SKM-1 (cell line): ENCODE measurements around the gene MED9.

Source experiments
- DNase-seq: peaks from one replicate; lab custom pipeline; 2025; ENCODE audit not compliant: unreplicated experiment; lab: John Stamatoyannopoulos, UW

The MED9 gene

GRCh38 chr17:17503566-17504130 lies 26.8 kb downstream of the MED9 start:
- DNase-seq = no peak

DNA sequence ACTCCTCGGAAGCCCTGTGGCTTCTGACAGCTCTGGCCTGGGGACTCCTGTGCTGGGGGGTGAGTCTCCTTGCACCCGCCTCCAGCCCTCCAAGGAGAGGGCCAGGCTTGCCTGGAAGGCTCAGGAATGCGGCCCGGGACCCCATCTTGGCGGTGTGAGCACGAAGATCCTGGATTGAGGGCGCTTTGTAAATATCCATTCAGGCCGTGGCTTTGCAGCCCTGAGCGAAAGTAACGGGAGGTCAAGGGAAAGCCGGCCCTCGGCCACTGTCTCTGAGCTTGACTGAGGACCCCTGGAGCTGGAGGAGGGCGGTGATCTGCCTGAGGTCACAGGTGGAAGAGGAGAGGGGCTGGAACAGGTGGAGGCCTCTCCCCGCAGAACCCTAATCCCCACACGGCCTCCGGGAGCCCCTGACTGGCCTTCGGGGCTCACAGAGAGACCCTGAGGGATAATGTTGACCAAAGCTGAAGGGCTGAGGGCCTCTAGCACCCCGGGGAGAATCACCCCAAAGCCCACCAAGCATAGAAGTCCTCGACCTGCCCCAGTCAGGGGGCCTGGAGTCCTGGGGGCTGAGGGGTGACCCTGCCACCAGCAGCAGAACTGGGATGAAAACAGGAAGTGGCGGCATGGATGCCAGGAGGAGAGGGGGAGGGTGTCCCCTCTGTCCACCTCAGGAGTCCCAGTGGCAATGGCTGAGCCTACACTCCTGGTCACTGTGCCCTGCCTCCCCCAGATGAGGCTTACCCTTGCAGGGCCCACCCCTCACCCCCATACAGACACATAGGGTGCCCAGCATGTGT lies 27.7 kb downstream of the MED9 start:
- no peak for DNase-seq

GRCh38 chr17:17505151-17505550 lies 28.4 kb downstream of the MED9 start:
- DNase-seq = no peak

DNA sequence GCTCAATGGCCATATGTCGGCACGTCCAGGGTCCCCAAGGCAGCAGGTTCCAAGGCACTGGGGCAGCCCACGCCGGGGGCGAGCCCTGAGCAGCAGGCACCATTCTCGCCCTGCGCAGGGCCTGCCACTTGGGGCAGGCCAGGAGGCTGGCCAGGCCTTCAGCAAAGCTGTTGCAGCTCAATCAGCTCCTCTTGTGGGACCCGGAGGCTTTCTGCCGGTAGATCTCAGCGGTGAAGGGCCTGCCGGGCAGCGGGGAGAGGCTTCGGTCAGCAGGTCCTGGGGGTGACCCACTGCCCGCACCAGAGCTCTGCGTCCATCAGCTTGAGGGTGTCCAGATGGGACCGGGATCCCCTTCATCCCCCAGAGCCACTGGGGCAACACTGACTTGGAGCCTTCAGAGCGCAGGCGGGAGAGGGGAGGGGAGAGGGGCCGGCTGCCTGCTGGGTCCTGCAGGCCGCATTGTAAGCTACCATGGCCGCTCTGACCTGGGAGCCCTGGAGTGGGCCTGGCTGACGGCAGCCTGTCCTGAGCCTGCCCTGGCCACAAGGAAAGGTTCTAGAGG lies 28.9 kb downstream of the MED9 start:
- no peak for DNase-seq

DNA sequence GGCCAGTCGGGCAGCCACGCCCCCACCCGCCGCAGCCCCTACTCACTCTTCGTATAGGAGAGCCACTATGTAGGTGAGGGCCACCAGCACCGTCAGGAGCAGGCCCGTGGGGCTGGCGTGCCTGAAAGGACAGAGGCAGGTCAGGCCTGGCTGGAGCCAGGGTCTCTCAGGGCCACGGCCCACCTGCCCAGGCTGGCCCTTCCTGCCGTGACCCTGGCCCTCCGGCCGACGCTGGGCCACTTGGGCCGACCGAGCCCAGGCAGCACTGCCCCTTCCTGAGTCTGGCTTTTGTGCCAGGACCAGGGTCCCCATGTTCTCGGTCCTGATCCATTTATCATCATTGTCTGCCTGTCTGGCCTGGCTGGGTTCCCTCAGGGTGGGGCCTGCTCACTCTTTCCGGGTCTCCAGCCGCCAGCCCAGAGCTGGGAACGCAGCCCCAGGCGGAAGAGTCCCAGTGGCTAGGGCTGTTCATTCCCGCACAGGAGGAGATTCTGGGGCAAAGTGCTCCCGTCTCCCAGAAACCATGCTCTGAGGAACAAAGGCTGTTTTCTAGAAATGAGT lies 29.5 kb downstream of the MED9 start:
- DNase-seq = no peak

DNA sequence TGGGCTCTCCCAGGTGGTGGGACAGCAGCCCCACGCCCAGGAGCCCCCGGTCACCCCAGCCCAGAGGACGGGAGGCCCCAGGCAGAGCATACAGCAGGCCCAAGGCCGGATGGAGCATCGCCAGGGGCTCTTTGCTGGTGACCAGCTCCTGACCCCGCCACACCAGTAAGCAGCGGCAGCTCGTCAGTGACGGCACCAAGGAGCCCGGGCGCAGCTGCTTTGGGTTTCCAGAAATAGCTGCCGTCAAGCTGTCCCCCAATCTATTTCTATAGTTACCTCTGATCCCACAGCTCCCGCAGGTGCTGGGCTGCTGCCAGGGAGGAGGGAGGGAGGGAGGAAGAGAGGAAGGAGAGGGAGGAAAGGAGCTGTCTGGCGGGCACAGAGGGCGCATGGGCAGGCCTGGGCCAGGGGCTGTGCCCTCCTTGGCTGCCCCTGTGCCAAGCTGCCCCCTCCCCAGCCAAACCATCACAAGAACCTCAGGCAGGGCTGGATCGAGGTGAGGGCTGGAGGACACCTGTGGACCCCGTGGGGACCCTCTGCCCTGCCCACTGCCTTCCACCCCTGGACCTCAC lies 30.2 kb downstream of the MED9 start:
- no peak for DNase-seq

DNA sequence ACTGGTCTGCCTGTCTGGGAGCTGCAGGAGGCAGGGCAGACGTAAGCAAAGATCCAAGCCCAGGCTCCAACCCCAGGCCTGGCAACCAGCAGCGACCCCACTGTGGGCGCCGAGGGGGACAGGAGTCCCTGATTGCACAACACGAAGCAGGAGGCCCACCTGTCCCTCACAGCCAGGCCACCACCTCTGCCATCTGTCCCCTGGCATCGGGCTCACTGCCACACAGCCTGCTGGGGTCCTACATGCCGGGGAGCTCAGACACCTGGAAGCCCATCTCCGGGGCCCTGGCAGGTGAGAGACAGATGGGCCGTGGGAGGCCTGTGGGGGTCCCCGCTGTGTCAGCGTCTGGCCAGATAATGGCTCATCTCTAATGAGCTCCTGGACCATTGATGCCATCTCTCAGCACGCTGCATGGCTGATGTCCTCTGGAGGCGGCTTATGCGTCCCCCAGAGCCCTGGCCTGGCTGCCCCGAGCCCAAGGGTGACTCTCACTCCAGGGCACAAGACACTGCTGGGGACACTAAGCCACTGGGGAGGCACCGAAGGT lies 30.7 kb downstream of the MED9 start:
- no peak for DNase-seq

- no peak for DNase-seq
Observed at GRCh38 chr17:17508019-17508535, 31.3 kb downstream of the MED9 start.

DNA sequence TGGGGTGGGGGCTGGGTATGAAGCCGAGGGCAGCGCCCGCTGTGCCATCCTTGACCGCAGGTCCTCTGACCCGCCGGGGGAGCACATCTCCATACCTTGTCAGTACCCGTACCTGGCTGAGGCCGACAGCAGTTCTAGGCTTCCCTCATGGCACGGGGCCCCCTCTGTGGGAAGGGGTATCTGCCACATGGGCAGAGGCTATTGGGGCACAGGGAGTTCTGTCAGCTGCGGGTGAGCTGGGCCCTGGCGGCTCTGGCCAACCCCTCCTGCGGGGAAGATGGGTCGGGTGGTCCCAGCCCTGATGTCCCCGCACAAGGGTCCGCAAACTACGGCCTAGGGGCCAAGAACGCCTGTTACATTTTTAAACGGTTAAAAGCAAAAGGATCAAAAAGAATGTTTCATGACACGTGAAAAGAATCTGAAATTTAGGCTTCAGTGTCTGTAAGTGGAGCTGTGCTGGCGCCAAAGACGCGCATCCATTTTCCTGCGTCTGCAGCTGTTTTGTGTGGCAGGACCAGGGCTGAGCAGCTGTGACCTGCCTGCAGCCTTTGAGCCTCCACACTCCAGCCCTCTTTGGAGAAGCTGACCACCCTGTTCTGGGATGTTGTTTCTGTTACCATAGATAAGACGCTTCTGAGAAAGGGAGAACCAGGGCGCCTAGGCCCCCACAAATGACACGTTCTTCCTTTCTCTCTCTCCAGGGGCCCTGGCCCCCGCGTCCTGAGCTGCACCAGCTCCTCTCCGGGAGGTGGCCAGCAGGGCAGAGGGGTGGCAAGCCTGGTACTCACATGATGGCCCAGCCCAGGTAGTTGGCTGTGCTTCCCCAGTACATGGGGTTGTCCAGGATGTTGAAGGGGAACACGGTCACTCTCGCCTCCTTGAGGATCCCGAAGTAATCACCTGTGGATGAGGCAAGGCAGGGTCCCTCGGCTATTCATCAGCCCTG lies 32.1 kb downstream of the MED9 start:
- DNase-seq = no peak

GRCh38 chr17:17509601-17510425 lies 33.0 kb downstream of the MED9 start:
- no peak for DNase-seq

DNA sequence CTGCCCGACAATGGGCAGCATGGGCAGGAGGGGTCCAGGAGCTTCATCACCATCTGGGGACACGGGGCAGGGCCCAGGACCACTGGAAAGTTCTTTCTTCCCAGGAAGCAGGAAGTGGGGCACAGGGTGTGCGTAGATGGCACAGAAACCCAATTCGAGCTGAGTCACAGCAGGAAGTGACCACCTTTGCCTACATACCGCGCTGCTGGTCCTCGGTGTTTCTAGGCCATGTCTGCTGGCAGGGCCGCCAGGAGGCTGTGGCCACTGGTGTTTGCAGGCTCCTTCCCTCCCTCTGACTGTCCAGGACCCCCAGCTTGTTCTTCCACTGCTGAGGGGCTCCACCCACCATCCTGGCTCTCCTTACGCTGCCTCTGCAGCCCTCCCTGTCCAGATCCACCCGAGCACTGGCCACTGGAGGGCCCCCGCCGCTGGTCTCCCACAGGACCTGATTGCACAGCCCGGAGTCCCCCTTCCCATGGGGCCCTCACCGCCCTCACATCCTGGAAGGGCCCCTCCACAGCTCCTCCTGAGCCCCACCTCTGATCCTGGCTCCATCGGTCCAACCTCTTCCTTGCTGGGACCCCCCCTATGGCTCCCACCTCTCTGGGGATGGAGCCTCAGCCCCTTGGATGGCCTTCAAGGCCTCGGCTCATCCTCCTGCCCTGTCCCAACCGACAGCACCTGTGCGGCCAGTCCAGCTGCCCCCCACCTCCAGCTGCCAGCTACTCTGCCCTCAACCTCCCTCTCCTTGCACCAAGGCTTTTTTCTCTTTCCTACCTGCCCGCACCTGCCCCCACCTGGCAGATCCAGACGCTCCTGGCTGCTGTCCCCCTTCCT lies 33.9 kb downstream of the MED9 start:
- no peak for DNase-seq

DNA sequence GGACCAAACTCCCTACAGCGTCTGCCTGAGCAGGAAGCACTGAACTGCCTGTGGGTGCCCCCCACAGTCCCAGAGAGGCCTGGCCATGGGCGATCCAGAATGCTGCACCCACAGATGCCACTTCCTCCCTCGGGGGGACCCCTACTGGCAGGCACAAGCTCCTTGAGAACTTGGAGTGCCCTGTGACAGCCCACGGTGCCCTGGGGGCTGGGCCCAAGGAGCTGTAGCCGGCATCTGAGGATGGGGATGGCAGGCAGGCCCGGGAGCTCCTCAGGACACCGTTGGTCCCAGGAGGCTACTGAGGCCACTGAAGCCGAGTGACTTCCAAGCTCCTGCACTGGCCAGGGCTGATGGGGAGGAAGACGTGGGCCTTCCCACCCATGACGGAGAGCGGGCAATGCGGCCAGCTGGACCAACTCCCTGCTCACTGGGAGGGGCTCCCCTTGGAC lies 34.5 kb downstream of the MED9 start:
- no peak for DNase-seq

DNA sequence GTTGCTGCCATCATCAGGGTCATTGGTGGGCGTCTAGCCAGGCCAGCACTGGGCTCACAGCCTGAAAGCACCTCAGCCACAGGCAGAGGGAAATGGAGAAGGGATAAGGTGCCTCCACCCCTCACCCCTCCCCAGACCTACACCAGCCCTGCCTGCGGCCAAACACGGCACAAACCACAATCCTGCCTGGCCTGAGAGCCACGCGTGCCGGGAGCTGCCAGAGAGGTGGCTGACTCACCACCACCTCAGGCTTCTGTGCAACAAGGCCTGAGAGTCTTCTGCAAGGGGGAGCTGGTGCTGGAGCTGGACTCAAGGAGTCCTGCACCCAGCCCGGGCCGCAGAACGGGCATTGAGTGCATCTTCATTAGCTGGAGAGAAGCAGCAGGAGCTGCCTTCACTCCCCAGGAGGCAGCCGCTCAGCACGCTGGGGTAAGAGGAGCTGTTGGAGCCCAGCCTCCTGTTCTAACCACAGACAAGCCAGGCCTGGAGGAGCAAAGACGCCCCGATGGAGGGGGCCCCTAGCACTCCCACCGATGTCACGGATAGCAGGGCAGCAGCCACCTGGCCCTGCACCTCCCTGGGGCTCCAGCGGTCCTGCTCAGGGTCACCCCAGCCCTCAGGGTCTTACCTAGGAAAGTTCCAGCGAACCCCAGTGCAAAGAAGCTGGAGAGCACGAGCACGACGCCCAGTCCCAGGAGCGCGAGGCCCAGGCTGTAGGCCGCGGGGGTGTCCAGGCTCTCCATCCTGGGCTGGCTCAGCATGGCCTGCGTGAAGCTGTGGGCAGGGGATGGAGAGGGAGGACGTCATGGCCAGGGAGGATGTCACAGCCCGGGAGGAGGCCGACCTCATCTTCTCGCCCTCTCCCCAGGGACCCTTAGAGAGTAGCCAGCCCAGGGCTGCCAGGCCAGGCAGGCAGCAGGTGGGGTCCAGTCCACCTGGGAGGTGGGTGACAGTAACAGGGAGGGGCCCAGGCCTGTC lies 35.4 kb downstream of the MED9 start:
- no peak for DNase-seq

- DNase-seq = no peak
Observed at GRCh38 chr17:17512866-17513265, 36.1 kb downstream of the MED9 start.

DNA sequence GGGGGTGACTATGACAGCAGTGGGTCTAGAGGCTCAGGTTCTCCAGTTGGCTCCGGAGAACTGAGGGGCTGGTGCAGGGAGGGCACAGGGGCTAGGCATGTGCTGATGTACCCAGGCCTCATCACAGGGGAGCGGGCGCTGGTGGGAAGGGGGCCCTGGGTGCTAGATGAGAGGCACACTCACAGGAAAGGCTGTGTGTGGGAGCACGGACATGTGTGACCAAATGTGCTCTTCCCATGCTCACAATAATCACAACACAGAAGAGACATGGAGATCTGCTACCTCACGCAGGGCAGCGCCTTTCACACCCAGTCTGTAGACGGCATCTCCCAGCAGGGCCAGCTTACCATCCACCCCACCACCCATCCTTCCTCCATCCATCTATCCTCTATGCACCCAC lies 36.8 kb downstream of the MED9 start:
- no peak for DNase-seq

DNA sequence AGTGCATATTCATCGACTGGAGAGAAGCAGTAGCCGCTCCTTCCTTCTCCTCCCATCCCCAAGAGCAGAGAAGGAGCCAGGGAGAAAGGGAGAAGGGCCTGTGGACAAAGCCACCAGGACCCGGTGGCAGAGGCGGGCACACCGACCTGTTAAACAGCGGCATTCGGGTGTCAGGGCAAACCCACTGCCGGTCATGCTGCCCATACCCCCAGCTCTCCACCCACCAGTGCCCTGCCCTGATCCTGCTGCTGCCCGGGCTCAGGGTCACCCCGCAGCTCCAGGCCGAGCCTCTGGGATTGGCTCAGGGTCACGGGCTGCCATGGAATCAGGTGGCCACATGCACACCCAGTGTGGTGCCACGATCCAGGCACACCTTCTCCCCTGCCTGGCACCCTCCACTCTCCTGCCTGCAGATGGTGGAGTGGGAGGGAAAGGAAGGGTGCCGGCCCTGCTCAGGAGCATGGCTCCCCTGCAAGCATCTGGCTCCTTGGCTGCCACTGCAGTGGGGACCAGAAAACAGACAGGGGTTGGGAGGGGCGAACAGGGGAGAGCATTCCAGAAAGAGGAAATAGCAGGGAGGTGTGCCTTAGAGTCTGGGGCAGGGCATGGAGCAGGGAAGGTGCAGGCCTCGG lies 37.7 kb downstream of the MED9 start:
- no peak for DNase-seq
